Stimulated activated CD4-positive, alpha-beta T cell treated with anti-CD3 and anti-CD28 coated beads, Interleukin-2, amount 100 ng/mL, for 4 hours (primary cell): ENCODE measurements around the gene ARNT2.

Source experiments
- DNase-seq: peaks from one replicate; pipeline ENCODE4 v3.0.0-alpha.2; 2020; ENCODE audit warnings: low read depth

The ARNT2 gene

GRCh38 chr15:80411788-80412288 is 7.7 kb downstream of the ARNT2 start:
- no peak for DNase-seq

GRCh38 chr15:80414546-80415357 is 10.6 kb downstream of the ARNT2 start:
- no peak for DNase-seq

- no peak for DNase-seq
Measured at GRCh38 chr15:80415358-80415670, 11.1 kb downstream of the ARNT2 start.

GRCh38 chr15:80416702-80417101 is 12.5 kb downstream of the ARNT2 start:
- no peak for DNase-seq

GRCh38 chr15:80418892-80419537 is 14.8 kb downstream of the ARNT2 start:
- no peak for DNase-seq

- no peak for DNase-seq
Measured at GRCh38 chr15:80419546-80419945, 15.4 kb downstream of the ARNT2 start.

- DNase-seq = no peak
Measured at GRCh38 chr15:80420658-80421057, 16.5 kb downstream of the ARNT2 start.

- DNase-seq = no peak
Measured at GRCh38 chr15:80423215-80423614, 19.0 kb downstream of the ARNT2 start.

GRCh38 chr15:80424381-80424780 is 20.2 kb downstream of the ARNT2 start:
- no peak for DNase-seq

- no peak for DNase-seq
Measured at GRCh38 chr15:80426316-80426715, 22.1 kb downstream of the ARNT2 start.

- no peak for DNase-seq
Measured at GRCh38 chr15:80429964-80430363, 25.8 kb downstream of the ARNT2 start.

- no peak for DNase-seq
Measured at GRCh38 chr15:80431635-80432344, 27.6 kb downstream of the ARNT2 start.

- DNase-seq = no peak
Measured at GRCh38 chr15:80432345-80432702, 28.1 kb downstream of the ARNT2 start.

GRCh38 chr15:80433836-80434235 is 29.7 kb downstream of the ARNT2 start:
- no peak for DNase-seq

- DNase-seq = no peak
Measured at GRCh38 chr15:80434926-80435720, 30.9 kb downstream of the ARNT2 start.

GRCh38 chr15:80436511-80437307 is 32.5 kb downstream of the ARNT2 start:
- DNase-seq = no peak

- no peak for DNase-seq
Measured at GRCh38 chr15:80437334-80437891, 33.2 kb downstream of the ARNT2 start.

- no peak for DNase-seq
Measured at GRCh38 chr15:80439140-80439539, 35.0 kb downstream of the ARNT2 start.

GRCh38 chr15:80440024-80440423 is 35.8 kb downstream of the ARNT2 start:
- DNase-seq = no peak

GRCh38 chr15:80441041-80441440 is 36.9 kb downstream of the ARNT2 start:
- no peak for DNase-seq

GRCh38 chr15:80441714-80442113 is 37.5 kb downstream of the ARNT2 start:
- no peak for DNase-seq
